Left lung (tissue), 14 donors: Measurements from ENCODE around the gene ZBTB4. TPM values are rescaled to one million over a fixed set of nuclear protein-coding genes. Genes with fewer than 3 reads are reported as not detected.

Experiments
- ATAC-seq: fragments of 200-7000 bp; cut with Tn5 transposase; one replicate; pipeline ENCODE4 v1.9.1; 2020; ENCODE audit warnings: moderate library complexity
- DNase-seq, 4 donors: peaks; one replicate each; pipeline ENCODE4 v3.0.0-alpha.2; 2013 to 2020
- H3K27ac ChIP-seq, 2 donors: fragments of 200-600 bp; sonication (generic) in 1 of 2; one replicate each; pipeline versions ENCODE4 v1.5.0 to v1.8.0; 2020 to 2021
- H3K27me3 ChIP-seq, 2 donors: fragments of 200-600 bp; sonication (generic) in 1 of 2; one replicate each; pipeline versions ENCODE4 v1.5.0 to v1.8.0; 2020 to 2021
- H3K36me3 ChIP-seq, 2 donors: fragments of 200-600 bp; sonication (generic) in 1 of 2; one replicate each; pipeline versions ENCODE4 v1.5.0 to v1.8.0; 2020 to 2021
- H3K4me1 ChIP-seq, 2 donors: fragments of 200-600 bp; one replicate each; pipeline ENCODE4 v1.8.0; 2021
- H3K4me3 ChIP-seq, 2 donors: fragments of 200-600 bp; sonication (generic) in 1 of 2; one replicate each; pipeline versions ENCODE4 v1.5.0 to v1.8.0; 2020 to 2021; ENCODE audit warnings: mild to moderate bottlenecking in 1 of 2
- H3K9me3 ChIP-seq, 2 donors: fragments of 200-600 bp; sonication (generic) in 1 of 2; one replicate each; pipeline versions ENCODE4 v1.5.0 to v1.8.0; 2020 to 2021
- CTCF ChIP-seq, 2 donors: fragments of 200-600 bp; sonication (generic) in 1 of 2; IDR thresholded peaks; one replicate each; pipeline versions ENCODE4 v1.5.0 to v1.8.0; 2021; ENCODE audit warnings: antibody characterized with exemption in 2 of 2
- intact Hi-C, 2 donors: fragments of 100-400 bp; cut with DNase I; formaldehyde crosslinking; loops; one replicate each; pipeline versions ENCODE4 v1.11.2 to v1.14.2; 2022
- long read RNA-seq, 12 donors: library from polyadenylated mRNA in 2 of 12; unstranded in 2 of 12; transcript quantifications; one replicate each; pipeline ENCODE4 v2.0.0 and lab custom pipeline, GENCODE V29; 2019 to 2026
- polyA plus RNA-seq, 6 donors: library from polyadenylated mRNA; unstranded; fragments of 120-200 nt; gene quantifications; one replicate each; pipeline ENCODE4 v1.2.1, GENCODE V29; 2013; ENCODE audit not compliant: insufficient read length in 6 of 6
- total RNA-seq, 2 donors: library from RNA; stranded (reverse); fragmentation: NEBNext Ultra II Directional; extraction: Animal tissue kit (Norgen Biotek cat#: 25700); gene quantifications; one replicate each; pipeline ENCODE4 v1.2.1, GENCODE V29; 2021
- donor health status: DM: no; HTN: yes; CAD: no.
- donor health status: DM: no; HTN: no; CAD: no.

Gene ZBTB4, protein sequence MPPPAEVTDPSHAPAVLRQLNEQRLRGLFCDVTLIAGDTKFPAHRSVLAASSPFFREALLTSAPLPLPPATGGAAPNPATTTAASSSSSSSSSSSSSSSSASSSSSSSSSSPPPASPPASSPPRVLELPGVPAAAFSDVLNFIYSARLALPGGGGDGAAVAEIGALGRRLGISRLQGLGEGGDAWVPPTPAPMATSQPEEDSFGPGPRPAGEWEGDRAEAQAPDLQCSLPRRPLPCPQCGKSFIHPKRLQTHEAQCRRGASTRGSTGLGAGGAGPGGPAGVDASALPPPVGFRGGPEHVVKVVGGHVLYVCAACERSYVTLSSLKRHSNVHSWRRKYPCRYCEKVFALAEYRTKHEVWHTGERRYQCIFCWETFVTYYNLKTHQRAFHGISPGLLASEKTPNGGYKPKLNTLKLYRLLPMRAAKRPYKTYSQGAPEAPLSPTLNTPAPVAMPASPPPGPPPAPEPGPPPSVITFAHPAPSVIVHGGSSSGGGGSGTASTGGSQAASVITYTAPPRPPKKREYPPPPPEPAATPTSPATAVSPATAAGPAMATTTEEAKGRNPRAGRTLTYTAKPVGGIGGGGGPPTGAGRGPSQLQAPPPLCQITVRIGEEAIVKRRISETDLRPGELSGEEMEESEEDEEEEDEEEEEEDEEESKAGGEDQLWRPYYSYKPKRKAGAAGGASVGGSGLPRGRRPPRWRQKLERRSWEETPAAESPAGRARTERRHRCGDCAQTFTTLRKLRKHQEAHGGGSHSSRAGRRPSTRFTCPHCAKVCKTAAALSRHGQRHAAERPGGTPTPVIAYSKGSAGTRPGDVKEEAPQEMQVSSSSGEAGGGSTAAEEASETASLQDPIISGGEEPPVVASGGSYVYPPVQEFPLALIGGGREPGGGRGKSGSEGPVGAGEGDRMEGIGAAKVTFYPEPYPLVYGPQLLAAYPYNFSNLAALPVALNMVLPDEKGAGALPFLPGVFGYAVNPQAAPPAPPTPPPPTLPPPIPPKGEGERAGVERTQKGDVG
- total RNA-seq (10 to 100 TPM; 46.2 to 63.2 TPM), polyA plus RNA-seq (10 to 100 TPM; 39.7 to 49.7 (median 42.8) TPM)
- long read RNA-seq, donor 1, full-length matches to known transcripts, result 5 of 32 reads
- long read RNA-seq, donor 1, partial matches to known transcripts, result 27 of 32 reads
- long read RNA-seq, donor 1, other reads (novel, unspliced or antisense), result 0 of 32 reads
- long read RNA-seq, donor 2, full-length matches to known transcripts, result 6 of 38 reads
- long read RNA-seq, donor 2, partial matches to known transcripts, result 32 of 38 reads
- long read RNA-seq, donor 2, other reads (novel, unspliced or antisense), result 0 of 38 reads
- long read RNA-seq, donor 3, full-length matches to known transcripts, result 3 of 592 reads
- long read RNA-seq, donor 3, partial matches to known transcripts, result 353 of 592 reads
- long read RNA-seq, donor 3, other reads (novel, unspliced or antisense), result 236 of 592 reads
- long read RNA-seq, donor 4, partial matches to known transcripts, result 0 of 6 reads
- long read RNA-seq, donor 4, other reads (novel, unspliced or antisense), result 6 of 6 reads
- long read RNA-seq, donor 5, full-length matches to known transcripts, result 4 of 165 reads
- long read RNA-seq, donor 5, partial matches to known transcripts, result 161 of 165 reads
- long read RNA-seq, donor 5, other reads (novel, unspliced or antisense), result 0 of 165 reads
- long read RNA-seq, donor 6, full-length matches to known transcripts, result 3 of 13 reads
- long read RNA-seq, donor 6, partial matches to known transcripts, result 10 of 13 reads
- long read RNA-seq, donor 6, other reads (novel, unspliced or antisense), result 0 of 13 reads
- long read RNA-seq, donor 7, full-length matches to known transcripts, result 4 of 10 reads
- long read RNA-seq, donor 7, partial matches to known transcripts, result 6 of 10 reads
- long read RNA-seq, donor 7, other reads (novel, unspliced or antisense), result 0 of 10 reads
- long read RNA-seq, donor 8, full-length matches to known transcripts, result 6 of 595 reads
- long read RNA-seq, donor 8, partial matches to known transcripts, result 386 of 595 reads
- long read RNA-seq, donor 8, other reads (novel, unspliced or antisense), result 203 of 595 reads
- long read RNA-seq, donor 9, result 0 reads
- long read RNA-seq, donor 10, partial matches to known transcripts, result 0 of 2 reads
- long read RNA-seq, donor 10, other reads (novel, unspliced or antisense), result 2 of 2 reads
- long read RNA-seq, donor 11, result 0 reads
- long read RNA-seq, donor 12, full-length matches to known transcripts, result 4 of 12 reads
- long read RNA-seq, donor 12, partial matches to known transcripts, result 8 of 12 reads
- long read RNA-seq, donor 12, other reads (novel, unspliced or antisense), result 0 of 12 reads

DNA sequence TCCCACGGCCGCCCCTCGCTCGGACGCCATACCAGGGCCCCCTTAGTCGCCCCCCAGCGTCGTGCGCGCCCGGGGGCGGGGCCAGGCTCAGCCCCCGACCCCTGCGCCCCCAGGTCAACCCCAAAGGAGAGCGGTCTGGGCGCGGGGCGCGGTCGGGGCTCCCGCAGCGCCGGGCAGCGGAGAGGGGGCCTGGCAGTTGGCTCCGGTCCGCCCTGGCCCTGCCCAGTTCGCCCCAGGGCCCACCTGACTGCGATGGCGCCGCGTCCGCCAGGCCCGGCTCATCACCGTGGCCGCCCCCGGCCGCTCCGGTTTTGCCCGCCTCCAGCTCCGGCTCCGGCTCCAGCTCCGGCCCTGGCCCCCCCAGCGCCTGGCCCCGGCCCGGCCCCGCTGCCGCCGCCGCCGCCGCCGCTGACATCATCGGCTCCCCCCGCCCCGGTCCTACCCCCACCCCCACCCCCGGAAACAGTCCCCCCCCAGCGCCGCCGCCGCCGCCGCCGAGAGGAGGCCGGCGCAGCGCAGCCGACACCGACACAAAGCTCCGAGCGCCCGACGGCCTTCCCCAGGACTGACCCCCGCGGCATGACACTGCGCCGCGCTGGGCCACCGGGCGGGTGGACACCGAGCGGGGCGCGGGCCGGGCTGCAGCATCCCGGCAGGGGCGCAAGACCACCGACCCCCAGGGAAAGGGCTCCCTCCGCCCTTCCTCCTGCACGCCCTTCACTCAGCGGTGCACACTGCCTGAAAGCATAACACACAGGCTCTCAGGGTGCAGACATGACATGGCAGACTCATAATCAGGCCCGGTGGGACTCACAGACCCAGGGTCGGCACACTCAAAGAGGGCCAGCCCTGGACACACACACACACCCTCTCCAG is at the start of gene ZBTB4:
Gene ZBTB4 (minus strand): TSS at position 419 of the 876 bp plus-strand sequence. CDS start 12,830 bp downstream, outside the sequence.
- intact Hi-C loops, result no loop called here
- peak within 1 kb of the TSS; percentile 78 to 86 for H3K4me3 ChIP-seq
- no peaks in the 10 kb centered on the region for H3K27me3 ChIP-seq
- H3K27ac ChIP-seq, result peak within 1 kb of the TSS; percentile 93 to 100
- TF ChIP-seq CTCF (IDR thresholded peaks at IDR 0.05), result no peak
- no peaks in the 10 kb centered on the region for H3K36me3 ChIP-seq
- peak; percentile 1 for ATAC-seq
- DNase-seq, result peak; percentile 45 to 89 (median 56)
- no peaks in the 10 kb centered on the region for H3K9me3 ChIP-seq
- H3K4me1 ChIP-seq, result peaks cover 35 to 60% of the 10 kb centered on the region in 2 donors

DNA sequence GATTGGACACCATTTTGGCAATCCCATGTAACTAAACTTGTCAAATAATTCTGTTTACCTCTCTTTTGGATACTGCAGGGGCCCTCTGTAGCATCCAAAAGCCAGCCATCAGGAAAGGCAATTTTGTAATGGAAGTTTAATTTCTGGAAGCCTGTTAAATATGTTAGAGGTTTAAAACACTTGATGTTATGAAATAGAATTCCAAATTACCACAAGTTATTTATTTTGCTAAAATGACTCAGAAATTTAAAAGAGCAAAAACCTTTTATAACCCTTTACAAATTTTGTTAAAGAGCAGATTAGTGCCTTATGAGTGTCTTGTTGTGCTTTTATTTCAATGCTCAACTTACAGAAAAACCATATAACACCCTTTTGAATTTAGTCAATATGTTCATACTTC is 49.4 kb upstream of the ZBTB4 start:
- Histone ChIP-seq H3K27me3 (no peaks in the 10 kb centered on the region), H3K27ac (no peak overlapping the region), H3K9me3 (peaks cover 0 to 26% of the 10 kb centered on the region in 2 donors), H3K36me3 (no peaks in the 10 kb centered on the region), H3K4me3 (no peak overlapping the region), H3K4me1 (no peaks in the 10 kb centered on the region)
- DNase-seq, result no peak
- intact Hi-C loops, result no loop called here
- ATAC-seq, result no peak
- no peak for TF ChIP-seq CTCF (IDR thresholded peaks at IDR 0.05)

DNA sequence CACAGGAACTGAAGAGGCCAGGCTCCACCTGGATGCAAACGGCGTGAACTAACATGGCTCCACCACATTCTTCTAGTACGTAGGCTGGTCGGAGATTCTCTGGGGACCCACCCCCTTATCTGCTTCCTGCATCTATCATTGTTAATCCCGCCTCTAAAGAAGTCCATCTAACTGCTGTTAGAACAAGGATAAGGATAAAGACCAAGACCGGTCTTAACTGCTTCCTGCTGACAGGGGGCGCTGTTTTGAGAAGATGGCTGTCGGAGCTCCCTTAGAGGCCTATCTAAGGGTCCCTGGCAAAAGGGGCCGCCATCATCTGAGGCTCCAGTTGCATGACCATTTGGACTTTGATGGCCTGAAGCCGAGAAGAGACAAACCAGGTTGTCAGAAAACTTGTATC is 43.6 kb upstream of the ZBTB4 start:
- DNase-seq (no peak), ATAC-seq (peak; percentile 45)
- H3K9me3 ChIP-seq, result peaks cover 0 to 3% of the 10 kb centered on the region in 2 donors

More for the DNA sequence above, 43.6 kb upstream of the ZBTB4 start:
- Histone ChIP-seq H3K4me3 (no peak overlapping the region), H3K27ac (no peak overlapping the region), H3K36me3 (no peaks in the 10 kb centered on the region), H3K4me1 (no peaks in the 10 kb centered on the region), H3K27me3 (no peaks in the 10 kb centered on the region)
- TF ChIP-seq CTCF (IDR thresholded peaks at IDR 0.05), result peak; percentile 21 to 57
- intact Hi-C loops, result no loop called here
